HG03108 (cell line): ENCODE measurements around the gene BRCA1.
"Not testable (repeated sequence)": the region's sequence is repeated elsewhere in the genome, so short reads cannot be mapped to it uniquely, and the experiment has no call there.

ENCODE experiments used
- ATAC-seq: cut with Tn5 transposase; IDR thresholded peaks from one replicate; pipeline ENCODE4 v1.9.1; 2021; ENCODE audit warnings: moderate library complexity; ENCODE audit not compliant: unreplicated experiment

The BRCA1 gene

DNA sequence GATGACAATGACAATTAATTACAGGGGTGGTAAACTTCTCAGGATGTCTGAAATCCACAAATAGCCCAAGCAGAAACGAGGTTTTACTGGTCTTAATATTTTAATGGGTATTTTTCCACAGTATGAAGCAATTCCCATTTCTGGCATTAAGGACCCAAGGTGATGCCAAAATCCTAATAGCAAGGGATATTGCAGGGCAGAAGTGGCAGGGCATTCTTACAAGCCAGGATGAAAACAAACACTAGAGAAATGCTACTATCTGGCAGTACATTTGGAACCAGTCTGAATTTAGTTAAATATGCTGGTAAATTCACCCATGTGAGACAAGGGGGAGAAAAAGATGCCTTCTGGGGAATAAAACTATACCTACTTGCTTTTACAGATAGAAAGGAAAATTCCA lies 54.9 kb downstream of the BRCA1 start:
- ATAC-seq = no peak

DNA sequence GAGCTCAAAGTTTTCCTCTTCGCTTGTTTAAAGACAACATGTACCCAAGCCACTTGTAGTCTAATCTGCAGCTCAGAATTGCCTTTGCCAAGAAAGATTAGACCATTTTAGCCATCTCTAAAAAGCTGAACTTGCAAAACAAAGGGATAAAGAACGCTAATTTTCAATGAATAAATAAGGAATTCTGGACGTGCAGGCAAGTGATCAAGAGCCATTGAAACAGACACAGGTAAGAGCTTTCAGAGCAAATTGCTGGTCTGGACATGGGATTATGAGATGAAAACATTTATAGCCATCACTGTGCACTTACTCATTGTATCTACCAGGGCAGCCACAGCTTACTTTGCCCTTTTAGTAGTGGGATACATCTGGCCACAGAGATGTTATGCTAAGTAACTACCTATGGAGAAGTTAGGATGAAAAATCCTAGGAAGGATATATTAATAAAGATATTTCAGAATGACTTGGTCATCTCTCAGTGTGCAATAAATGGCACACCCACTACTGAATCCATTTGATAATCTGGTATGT lies 55.7 kb downstream of the BRCA1 start:
- no peak for ATAC-seq

DNA sequence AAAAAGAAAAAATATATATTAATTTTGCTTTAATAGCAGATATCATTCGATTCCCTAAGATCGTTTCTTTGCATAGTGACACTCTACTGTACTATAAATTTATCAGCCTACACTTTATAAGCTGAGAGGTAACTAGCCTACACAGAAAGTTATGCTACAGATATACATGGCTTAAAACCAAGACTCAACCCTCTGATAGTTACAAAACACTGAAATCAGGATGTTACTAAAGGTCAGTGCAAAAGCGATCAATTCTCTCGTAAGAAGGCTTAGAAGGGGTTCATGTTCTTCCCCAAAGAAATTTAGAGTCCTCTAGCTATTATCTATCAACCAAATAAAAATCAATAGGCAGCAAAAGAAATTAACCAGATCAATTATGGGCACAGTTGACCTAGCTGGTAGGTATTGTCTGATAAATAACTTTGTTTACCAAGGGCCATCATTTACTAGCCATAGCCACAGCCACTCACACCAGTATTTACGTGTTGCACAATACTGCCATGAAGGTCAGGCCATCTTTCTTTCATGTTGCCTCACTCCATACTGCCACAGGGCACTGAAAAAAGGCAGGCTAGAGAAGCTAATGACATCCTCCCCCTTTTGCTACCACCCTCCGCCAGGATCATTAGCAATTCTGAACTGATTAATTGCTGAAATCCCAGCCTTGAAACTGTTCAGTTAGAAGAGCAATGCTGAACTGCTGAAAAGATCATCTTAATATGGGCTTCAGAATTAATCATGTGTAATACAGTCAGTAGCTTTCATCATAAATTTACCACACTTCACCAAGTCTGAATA lies 56.4 kb downstream of the BRCA1 start:
- no peak for ATAC-seq

DNA sequence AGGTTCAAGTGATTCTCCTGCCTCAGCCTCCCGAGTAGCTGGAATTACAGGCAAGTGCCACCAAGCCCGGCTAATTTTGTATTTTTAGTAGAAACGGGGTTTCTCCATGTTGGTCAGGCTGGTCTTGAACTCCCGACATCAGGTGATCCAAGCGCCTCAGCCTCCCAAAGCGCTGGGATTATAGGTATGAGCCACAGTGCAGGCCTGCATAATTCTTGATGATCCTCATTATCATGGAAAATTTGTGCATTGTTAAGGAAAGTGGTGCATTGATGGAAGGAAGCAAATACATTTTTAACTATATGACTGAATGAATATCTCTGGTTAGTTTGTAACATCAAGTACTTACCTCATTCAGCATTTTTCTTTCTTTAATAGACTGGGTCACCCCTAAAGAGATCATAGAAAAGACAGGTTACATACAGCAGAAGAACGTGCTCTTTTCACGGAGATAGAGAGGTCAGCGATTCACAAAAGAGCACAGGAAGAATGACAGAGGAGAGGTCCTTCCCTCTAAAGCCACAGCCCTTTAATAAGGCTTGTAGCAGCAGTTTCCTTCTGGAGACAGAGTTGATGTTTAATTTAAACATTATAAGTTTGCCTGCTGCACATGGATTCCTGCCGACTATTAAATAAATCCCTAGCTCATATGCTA lies 62.1 kb downstream of the BRCA1 start:
- no peak for ATAC-seq

DNA sequence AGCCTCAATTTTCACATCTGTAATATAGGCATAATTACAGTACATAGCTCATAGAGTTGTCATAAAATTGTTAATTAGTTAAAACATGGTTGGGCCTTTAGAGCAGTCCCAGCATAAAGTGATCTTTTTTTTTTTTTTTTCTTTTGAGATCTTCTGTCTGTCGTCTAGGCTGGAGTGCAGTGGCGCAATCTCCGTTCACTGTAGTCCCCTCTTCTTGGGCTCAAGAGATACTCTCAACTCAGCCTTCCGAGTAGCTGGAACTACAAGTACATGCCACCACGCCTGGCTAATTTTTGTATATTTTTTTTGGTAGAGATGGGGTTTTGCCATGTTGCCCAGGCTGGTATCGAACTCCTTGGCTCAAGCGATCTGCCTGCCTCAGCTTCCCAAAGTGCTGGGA lies 69.1 kb downstream of the BRCA1 start:
- ATAC-seq = no peak

DNA sequence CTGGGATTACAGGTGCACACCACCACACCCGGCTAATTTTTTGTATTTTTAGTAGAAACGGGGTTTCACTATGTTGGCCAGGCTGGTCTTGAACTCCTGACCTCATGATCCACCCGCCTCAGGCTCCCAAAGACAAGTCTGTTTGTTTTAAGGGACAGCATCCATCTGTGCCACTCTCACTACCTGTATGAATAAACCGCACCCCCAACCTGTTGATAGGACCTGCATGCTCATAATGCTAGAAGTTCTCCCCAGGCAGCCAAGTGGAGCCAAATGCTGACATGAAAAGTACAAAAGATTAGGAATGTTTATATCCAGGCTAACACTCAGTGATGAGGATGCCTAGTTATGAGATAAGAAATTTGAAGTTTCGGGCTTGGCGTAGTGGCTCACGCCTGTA lies 72.2 kb downstream of the BRCA1 start:
- not testable (repeated sequence) for ATAC-seq

DNA sequence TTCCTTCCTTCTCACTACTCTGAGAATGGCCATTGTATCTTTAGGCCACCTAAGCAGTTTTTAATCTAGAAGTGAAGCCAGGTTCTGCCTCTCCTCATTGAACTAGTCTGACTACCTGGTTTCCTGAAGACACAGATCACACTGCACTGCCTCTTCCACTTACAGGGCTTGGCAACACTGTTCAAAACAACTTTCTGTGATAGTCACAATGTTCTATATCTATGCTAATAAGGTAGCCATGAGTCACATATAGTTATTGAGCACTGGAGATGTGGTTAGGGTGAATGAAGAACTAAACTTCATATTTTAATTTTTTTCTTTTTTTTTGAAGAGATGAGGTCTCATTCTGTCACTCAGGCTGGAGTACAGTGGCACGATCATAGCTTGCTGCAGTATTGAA lies 73.2 kb downstream of the BRCA1 start:
- ATAC-seq = no peak

DNA sequence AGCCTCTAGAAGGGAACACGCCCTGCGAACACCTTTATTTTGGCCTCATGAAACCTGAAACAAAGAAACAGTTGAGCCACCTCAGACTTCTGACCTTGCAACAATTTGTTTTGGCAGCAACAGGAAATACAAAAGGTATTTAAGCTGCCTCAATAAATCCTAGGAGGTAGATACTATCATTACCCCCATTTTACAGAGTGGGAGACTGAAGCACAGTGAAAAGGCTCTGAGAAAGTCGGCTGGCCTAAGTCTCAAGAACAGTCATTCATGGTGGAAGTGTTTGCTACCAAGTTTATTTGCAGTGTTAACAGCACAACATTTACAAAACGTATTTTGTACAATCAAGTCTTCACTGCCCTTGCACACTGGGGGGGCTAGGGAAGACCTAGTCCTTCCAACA lies 81.1 kb downstream of the BRCA1 start:
- ATAC-seq = no peak

DNA sequence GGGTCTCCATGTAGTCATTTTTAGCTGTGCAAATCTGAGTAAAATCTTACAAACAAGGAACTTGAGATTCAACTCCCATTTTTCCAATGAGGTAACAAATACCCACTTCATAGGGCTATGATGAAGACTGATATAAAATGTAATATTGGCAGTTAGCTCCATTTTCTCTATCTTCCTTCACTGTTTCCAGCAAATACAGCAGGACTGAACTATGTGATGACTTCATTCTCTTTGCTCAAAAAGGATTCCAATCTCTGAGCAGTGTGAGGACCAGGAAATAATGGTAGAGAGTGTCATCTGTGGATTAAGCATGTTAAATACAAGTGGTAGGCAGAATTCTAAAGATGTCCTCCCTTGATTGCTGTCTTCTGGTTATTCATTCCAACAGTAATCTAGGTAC lies 81.9 kb downstream of the BRCA1 start:
- no peak for ATAC-seq

DNA sequence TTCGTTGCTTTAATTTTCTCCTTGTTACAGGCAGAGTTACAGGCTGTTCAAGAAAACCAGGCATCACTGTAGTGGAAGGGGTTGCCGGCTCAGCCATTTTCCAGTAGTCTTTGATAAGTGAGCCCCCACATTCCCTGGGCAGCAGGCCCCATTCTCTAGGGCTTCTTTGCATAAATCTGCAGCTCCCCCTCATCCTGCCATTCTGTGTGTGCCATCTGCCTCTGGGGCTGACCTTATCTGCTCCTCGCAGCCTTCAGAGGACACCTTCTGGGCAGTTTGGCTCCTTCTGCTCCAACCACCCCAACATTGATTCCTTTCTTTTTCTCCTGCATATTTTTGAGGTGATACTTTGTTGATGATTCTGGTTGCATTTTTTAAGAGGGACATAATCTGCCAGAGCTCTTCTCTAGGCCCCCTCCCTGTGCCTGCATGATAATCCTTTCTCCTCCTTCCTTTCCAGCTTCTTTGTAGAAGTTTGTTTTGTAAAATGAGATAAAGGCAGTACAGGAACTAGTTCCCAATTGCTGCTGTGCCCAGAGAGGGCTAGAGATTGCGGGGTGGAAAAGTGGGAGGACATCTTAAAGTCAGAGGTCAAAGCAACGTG lies 83.0 kb downstream of the BRCA1 start:
- ATAC-seq = no peak

DNA sequence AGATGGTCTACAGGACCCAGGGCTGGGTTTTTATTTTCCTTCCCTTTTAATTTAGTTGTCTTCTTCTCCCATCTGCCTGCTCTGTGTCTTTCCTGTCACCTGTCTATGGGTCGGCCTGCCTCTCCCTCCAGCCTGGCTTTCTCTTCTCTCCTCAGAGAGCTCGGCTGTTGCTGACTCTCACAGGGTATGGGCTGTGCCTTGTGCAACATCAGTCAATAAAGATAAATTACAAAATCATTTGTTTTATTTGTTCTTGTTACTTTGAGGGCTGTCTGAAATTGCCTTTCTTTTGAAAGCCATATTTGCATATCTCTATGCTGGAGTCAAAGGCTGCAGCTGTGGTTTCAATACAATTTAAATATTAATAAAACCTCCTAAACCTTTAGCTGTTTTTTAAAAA lies 84.5 kb downstream of the BRCA1 start:
- no peak for ATAC-seq

DNA sequence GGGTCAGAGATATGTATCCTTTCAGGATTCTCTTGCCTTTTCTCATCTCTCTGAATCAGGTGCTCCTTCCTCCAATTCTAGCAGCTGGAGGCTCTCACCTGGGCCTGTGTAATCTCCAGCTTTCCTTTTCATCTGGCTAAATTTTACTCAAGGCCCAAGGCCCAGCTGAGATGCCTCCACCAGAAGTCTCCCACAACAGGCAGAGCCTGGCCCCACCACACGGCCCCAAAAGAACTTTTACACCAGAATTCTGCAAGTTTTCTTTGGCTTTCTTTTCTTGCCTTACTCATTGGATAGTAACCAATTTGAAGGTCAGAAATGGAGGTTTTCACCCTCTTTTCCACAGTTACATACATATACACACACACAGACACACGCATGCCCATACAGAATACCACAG lies 85.5 kb downstream of the BRCA1 start:
- ATAC-seq = no peak

DNA sequence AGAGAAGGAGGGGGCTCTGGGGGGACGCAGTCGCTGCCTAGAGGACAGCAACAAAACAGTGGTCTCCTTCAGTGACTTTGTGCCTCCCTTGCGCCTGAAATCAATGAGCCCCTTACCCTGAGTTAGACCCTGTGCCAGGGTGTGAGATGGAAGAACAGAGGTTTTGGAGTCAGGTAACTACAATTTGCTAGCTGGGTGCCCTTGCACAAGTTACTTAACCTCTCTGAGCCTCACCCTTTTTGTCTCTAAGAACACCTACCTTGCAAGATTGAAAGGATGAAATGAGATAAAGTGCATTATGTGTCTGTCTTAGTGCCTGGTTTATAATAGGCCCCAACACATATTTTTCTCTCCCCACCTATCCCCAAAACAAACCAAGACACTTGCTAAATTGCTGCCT lies 90.3 kb downstream of the BRCA1 start:
- no peak for ATAC-seq

DNA sequence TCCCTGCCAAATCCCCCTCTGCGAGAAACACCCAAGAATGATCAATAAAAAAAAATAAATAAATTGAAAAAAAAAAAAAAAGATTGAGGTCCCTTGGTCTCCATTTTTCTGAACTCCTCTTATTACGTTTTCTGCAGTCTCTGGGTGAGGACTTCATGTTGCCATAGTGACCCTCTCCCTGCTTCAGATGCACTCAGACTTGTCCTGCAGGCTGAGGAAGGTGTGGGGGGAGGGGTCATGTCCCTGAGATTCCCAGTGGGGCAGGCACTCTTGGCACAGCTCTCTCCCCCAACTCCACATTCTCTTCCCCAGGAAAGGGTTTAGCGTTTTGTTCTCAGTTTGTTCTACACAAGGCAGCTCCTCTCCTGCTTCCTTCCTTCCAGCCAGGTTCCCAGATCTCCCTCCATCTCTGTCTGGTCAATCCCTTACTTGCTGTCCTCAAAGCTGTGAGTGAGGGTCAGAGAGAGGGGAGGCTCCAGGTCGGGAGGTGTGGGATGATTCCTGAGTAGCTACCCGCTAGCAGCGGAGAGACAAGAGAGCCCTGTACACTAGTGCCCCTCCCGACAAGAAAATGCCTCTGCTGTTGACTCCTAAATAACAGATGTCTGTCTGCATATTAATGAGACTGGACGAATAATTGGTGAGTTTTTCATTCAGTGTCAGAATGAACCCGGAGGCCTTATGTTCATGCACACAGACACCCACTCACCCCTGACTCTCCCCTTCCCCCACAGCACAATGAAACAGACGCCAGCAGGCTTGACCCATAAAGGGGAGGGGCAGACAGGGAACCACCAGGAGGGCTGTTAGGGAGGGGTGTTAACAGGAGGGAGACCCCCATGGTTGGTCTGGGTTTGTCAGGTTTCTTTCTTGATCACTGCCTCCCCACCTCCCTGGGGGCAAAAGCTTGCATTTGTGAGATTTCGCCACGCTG lies 90.9 kb downstream of the BRCA1 start:
- no peak for ATAC-seq

DNA sequence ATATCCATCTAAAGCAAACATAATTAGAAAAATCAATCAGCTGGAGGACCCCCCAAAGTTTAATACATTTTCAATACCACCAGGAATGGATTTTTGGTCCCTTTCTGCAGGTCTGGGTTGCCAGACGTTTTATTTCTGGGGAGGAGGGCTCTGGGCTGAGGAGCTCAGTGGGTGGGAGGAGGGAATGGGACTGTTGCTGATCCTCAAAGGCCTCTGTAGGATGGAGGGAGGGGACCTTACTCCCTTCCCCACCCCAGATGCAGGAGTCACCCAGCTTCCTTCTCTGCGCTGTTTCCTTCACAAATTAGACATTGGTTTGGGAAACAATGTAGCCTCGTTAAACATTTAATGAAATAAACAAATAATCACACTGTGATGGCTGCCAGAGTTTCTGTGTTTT lies 93.5 kb downstream of the BRCA1 start:
- ATAC-seq = no peak

DNA sequence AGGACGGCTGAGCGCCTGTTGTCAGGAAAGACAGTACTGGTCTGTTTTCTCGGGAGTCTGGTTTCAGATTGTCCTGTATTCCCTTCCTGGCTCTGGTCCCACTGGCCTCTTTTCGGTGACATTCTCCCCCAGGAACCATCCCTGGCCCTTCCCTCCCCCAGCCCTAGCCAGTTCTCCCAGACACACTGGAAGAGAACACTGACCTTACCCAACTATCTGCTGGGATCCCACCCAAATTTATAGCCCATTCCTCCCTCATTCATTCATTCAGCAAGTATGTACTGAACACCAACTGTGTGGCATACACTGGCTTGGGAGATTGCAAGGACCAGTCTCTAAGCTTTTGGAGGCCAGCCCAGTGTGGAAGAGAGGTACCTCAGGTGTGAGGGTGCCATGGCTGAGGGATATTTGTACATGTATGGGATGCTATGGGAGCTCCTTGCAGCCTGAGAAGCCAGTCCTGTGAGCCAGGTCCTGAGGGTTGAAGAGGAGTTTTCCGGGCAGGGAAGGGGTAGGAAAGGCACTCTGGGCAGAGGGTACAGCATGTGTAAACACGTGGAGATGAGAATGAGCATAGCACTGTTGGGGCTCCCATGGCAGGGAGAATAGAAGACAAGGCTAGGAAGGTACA lies 94.9 kb downstream of the BRCA1 start:
- ATAC-seq = no peak

DNA sequence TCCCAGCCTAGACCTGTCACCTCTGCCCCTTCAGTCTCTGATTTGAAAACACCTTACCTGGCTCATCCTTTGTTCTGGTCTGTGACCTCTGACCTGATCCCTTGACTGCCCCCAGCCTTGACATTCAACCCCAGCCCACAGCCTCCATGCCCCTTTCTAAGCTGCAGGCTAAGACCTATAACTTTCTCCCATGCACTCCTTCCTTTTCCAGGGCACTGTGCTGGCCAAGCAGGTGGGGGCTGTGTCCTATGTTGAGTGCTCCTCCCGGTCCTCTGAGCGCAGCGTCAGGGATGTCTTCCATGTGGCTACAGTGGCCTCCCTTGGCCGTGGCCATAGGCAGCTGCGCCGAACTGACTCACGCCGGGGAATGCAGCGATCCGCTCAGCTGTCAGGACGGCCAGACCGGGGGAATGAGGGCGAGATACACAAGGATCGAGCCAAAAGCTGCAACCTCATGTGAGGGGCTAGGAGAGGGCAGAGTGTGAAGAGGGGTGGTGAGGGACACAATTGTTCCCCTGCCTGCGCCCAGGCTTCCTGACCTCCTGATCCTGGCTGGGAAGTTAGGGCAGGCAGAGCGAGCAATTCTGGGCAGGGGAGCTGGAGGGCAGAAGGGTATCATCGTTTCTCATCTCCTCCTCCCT lies 96.8 kb downstream of the BRCA1 start:
- ATAC-seq = no peak

DNA sequence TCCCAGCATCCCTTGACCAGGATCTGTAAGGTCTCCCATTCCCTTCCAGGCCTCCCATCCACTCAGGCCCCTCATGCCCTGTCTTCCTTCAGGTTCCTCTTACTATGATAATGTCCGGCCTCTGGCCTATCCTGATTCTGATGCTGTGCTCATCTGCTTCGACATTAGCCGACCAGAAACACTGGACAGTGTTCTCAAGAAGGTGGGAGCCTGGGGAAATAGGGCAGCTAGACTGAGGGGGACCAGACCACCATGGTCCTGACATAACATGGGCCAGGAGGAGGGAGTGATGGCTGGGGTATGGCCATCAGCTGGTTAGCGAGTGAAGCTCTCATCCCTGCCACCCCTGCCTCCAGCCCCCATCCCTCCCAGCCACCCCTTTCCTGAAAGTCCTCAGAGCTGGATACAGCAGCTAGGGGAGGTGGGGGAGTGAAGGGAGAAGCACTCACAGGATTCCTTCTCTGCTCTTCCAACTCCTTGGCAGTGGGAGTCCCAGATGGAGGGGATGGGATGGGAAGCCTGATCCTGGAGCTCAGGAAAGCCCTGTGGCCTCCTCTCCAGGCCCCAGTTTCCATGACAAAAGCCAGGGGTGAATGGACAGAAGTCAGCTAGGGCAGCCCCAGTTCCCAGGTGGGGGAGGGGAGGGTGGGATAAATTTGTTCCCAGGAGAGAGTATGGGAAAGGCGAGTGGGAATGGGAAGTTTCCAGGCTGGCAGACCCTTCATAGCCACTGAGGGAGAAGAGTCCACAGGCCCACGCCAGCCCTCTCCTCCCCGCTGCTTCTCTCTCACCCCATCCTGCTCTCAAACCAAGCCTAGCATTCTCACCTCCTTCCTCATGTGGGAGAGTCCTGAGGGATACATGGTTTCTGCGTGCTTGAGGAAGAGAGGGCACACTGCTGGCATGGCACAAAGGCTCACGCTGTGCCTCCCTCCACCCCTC lies 97.8 kb downstream of the BRCA1 start:
- ATAC-seq = no peak

DNA sequence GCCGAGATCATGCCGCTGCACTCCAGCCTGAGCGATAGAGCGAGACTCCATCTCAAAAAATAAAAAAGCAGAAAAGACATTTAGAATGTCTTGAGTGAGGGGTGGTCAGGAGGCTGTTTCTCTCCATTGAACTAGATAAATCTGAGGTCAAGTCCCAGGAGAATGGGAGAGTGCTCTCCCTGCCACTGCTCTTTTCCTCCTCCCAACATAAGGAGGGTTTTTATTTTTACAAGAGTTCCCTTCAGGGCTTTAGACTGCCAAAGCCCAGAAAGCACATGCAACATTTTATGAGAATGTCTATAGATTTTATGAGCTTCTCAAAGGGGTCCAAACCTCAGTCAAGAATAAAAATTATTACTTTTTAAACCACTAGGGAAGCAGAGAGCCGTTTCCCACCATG lies 98.6 kb downstream of the BRCA1 start:
- no peak for ATAC-seq
